ENCODE data around the gene SHISAL1.

DNA sequence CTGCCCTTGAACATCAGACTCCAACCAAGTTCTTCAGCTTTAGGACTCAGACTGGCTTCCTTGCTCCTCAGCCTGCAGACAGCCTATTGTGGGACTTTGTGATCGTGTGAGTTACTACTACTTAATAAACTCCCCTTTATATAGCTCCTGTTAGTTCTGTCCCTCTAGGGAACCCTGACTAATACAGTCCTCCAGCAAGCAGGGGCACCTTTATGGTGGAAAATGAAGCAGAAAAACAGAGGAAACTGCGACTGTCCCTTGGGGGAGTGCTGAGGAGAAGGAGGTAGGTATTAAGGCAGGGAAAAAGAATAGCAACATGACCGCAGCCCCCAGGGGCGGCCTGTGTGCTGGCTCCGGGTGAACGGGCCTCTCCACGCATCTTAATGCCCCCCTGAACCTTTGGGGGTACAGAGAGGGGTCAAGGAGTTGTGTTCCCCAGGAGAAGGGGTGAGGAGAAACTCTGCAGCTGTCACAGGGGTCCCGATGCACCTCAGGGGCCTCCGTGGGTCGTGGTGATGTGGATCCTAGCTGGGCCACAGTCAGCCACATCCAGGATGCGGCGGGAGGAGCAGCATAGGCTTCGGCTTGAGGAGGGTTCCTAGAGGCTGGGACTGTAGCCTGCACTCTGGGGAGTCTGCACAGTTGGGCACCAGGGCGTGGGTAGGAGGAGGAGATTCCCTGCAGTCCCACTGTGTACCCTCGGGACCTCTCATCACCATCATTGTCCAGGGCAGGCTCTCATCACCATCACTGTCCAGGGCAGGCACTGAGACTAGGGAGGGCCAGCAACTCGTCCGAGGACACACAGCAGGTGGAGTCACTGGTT is 34.3 kb downstream of the SHISAL1 start:
- TF ChIP-seq, protein P1, sequence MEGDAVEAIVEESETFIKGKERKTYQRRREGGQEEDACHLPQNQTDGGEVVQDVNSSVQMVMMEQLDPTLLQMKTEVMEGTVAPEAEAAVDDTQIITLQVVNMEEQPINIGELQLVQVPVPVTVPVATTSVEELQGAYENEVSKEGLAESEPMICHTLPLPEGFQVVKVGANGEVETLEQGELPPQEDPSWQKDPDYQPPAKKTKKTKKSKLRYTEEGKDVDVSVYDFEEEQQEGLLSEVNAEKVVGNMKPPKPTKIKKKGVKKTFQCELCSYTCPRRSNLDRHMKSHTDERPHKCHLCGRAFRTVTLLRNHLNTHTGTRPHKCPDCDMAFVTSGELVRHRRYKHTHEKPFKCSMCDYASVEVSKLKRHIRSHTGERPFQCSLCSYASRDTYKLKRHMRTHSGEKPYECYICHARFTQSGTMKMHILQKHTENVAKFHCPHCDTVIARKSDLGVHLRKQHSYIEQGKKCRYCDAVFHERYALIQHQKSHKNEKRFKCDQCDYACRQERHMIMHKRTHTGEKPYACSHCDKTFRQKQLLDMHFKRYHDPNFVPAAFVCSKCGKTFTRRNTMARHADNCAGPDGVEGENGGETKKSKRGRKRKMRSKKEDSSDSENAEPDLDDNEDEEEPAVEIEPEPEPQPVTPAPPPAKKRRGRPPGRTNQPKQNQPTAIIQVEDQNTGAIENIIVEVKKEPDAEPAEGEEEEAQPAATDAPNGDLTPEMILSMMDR (IDR thresholded peaks at IDR 0.05), result no peak
- TF ChIP-seq POLR2A (IDR thresholded peaks at IDR 0.05), result no peak
